Measurements from ENCODE around the gene TMEM62.

DNA sequence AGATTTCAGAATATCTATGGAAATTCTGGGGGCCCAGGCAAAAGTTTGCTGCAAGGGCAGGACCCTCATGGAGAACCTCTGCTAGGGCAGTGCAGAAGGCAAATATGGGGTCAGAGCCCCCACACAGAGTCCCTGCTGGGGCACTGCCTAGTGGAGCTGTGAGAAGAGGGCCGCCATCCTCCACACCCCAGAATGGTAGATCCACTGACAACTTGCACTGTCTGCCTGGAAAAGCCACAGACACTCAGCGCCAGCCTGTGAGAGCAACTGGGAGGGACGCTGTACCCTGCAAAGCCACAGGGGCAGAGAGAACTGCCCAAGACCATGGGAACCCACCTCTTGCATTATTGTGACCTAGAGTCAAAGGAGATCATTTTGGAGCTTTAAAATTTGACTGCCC is 65.6 kb downstream of the TMEM62 start:
- TF ChIP-seq, protein P1, sequence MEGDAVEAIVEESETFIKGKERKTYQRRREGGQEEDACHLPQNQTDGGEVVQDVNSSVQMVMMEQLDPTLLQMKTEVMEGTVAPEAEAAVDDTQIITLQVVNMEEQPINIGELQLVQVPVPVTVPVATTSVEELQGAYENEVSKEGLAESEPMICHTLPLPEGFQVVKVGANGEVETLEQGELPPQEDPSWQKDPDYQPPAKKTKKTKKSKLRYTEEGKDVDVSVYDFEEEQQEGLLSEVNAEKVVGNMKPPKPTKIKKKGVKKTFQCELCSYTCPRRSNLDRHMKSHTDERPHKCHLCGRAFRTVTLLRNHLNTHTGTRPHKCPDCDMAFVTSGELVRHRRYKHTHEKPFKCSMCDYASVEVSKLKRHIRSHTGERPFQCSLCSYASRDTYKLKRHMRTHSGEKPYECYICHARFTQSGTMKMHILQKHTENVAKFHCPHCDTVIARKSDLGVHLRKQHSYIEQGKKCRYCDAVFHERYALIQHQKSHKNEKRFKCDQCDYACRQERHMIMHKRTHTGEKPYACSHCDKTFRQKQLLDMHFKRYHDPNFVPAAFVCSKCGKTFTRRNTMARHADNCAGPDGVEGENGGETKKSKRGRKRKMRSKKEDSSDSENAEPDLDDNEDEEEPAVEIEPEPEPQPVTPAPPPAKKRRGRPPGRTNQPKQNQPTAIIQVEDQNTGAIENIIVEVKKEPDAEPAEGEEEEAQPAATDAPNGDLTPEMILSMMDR (IDR thresholded peaks at IDR 0.05; ENCODE audit: poor library complexity, severe bottlenecking) = no peak
- no peak for TF ChIP-seq POLR2AphosphoS5 (IDR thresholded peaks at IDR 0.05)
- no peak for TF ChIP-seq EZH2 (IDR thresholded peaks at IDR 0.05; ENCODE audit: borderline replicate concordance, insufficient read depth, low read length, poor library complexity, severe bottlenecking)
- TF ChIP-seq EP300 (conservative IDR thresholded peaks at IDR 0.05; ENCODE audit: poor library complexity, severe bottlenecking) = no peak
- no peak for TF ChIP-seq TAF1 (IDR thresholded peaks at IDR 0.05; ENCODE audit: low read depth)
- no peak for TF ChIP-seq SMC3 (conservative IDR thresholded peaks at IDR 0.05; ENCODE audit: poor library complexity)
- TF ChIP-seq, protein P2, sequence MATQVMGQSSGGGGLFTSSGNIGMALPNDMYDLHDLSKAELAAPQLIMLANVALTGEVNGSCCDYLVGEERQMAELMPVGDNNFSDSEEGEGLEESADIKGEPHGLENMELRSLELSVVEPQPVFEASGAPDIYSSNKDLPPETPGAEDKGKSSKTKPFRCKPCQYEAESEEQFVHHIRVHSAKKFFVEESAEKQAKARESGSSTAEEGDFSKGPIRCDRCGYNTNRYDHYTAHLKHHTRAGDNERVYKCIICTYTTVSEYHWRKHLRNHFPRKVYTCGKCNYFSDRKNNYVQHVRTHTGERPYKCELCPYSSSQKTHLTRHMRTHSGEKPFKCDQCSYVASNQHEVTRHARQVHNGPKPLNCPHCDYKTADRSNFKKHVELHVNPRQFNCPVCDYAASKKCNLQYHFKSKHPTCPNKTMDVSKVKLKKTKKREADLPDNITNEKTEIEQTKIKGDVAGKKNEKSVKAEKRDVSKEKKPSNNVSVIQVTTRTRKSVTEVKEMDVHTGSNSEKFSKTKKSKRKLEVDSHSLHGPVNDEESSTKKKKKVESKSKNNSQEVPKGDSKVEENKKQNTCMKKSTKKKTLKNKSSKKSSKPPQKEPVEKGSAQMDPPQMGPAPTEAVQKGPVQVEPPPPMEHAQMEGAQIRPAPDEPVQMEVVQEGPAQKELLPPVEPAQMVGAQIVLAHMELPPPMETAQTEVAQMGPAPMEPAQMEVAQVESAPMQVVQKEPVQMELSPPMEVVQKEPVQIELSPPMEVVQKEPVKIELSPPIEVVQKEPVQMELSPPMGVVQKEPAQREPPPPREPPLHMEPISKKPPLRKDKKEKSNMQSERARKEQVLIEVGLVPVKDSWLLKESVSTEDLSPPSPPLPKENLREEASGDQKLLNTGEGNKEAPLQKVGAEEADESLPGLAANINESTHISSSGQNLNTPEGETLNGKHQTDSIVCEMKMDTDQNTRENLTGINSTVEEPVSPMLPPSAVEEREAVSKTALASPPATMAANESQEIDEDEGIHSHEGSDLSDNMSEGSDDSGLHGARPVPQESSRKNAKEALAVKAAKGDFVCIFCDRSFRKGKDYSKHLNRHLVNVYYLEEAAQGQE (IDR thresholded peaks at IDR 0.05; ENCODE audit: borderline replicate concordance) = no peak
